MM.1S (cell line): ENCODE data around the gene TSHZ3.

ENCODE experiments used
- EZH2 ChIP-seq: fragments of 300-600 bp; sonication (generic); optimal IDR thresholded peaks from 2 replicates; pipeline ENCODE3; 2017; ENCODE audit warnings: low read depth, mild to moderate bottlenecking, antibody characterized with exemption, low read length, mixed read lengths
- EZH2phosphoT487 ChIP-seq: fragments of 300-600 bp; sonication (generic); IDR thresholded peaks from 2 replicates; pipeline ENCODE4 v1.6.1; 2018; ENCODE audit warnings: antibody characterized with exemption, low read length
- TF ChIP-seq, protein P1 (sequence below): fragments of 300-600 bp; sonication (generic); IDR thresholded peaks from 2 replicates; pipeline ENCODE4 v1.5.1; 2016; ENCODE audit warnings: antibody characterized with exemption, low read length, mixed read lengths

DNA sequence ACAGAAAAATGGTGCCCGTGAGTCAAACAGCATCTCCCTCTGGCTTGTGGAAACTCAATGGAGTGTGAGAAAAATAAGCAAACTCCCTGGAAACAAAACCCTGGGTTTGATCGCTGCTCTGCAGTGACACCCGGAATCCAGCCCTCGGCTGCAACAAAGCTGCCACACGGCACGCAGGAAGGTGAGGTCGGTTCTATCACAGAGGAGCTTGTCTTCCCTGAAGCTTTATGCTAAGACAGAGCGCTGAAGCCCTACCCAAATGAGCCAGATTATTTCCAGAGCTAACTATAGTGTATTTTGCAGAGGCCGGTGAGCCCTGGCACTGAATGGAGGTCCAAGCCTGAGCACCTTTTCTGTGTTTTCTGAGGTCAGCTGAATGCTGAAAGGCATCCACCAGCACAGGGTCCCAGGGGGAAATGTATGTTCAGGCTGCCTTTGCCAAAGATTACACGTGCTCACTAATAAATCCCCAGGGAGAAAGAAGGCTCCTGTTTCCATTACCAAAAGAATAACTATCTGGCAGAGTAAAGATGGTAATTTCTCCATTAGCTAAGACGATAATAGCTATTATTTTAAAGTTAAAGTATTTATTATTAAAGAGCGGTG is 77.8 kb downstream of the TSHZ3 start:
- TF ChIP-seq, protein P1, sequence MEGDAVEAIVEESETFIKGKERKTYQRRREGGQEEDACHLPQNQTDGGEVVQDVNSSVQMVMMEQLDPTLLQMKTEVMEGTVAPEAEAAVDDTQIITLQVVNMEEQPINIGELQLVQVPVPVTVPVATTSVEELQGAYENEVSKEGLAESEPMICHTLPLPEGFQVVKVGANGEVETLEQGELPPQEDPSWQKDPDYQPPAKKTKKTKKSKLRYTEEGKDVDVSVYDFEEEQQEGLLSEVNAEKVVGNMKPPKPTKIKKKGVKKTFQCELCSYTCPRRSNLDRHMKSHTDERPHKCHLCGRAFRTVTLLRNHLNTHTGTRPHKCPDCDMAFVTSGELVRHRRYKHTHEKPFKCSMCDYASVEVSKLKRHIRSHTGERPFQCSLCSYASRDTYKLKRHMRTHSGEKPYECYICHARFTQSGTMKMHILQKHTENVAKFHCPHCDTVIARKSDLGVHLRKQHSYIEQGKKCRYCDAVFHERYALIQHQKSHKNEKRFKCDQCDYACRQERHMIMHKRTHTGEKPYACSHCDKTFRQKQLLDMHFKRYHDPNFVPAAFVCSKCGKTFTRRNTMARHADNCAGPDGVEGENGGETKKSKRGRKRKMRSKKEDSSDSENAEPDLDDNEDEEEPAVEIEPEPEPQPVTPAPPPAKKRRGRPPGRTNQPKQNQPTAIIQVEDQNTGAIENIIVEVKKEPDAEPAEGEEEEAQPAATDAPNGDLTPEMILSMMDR = no peak
- TF ChIP-seq EZH2 (no peak), EZH2phosphoT487 (no peak)
